HG03521 (cell line): ENCODE data around the gene TREML4.

Source experiments
- ATAC-seq: cut with Tn5 transposase; IDR thresholded peaks from one replicate; pipeline ENCODE4 v1.9.1; 2021; ENCODE audit warnings: mild to moderate bottlenecking, moderate library complexity; ENCODE audit not compliant: unreplicated experiment

TREML4 gene

DNA sequence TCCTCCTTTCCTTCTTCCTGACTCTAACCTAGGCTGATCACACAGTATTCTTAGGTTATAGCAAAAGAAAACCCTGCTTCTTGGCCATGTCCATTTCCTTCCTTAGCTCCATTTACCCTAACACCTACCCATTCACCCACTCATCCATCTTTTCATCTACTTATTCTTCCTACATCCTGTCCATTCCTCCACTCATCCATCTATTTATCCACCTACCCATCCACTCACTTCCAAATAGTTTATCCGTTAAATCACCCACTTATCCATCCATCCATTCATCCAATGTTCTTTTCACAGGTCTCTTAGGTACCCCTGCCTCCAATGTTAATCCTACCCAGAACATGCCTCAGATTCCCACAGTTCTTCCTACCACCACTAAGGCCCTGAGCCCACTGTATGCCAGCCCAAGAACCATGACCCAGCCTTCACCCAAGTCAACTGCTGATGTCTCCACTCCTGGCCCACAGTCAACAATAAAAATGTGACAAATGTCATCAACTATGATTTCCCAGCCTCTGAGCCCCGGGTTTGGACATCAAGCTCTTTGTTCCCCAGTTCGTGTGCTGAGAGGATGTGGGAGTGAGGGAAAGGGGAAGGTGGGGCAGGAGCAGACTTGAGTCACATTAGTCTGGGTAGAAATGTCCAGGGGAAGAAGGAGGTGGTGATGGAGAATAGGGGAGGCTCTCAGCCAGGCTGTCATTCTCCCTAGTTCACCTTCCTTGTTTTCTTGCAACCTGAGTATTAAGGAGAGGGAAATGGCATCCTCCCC lies 24.4 kb downstream of the TREML4 start:
- no peak for ATAC-seq

DNA sequence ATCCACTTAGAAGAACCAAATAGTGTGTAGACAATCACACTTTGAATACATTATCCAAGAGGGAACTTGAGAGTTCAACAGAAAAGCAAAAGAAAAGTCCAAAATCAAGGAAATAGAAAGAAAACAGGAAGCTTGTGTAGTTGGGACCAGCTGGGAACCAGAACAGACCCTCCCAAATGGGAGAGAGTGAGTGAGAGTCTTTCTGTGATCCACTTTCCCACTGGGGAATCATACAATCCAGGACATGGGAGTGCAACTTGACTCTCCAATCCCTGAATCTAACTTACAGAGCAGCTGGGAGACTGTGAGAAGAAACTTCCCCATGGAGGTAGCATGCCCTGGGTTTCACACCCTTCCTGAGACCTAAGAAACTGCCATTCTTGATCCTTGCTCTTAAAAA lies 27.0 kb downstream of the TREML4 start:
- no peak for ATAC-seq

DNA sequence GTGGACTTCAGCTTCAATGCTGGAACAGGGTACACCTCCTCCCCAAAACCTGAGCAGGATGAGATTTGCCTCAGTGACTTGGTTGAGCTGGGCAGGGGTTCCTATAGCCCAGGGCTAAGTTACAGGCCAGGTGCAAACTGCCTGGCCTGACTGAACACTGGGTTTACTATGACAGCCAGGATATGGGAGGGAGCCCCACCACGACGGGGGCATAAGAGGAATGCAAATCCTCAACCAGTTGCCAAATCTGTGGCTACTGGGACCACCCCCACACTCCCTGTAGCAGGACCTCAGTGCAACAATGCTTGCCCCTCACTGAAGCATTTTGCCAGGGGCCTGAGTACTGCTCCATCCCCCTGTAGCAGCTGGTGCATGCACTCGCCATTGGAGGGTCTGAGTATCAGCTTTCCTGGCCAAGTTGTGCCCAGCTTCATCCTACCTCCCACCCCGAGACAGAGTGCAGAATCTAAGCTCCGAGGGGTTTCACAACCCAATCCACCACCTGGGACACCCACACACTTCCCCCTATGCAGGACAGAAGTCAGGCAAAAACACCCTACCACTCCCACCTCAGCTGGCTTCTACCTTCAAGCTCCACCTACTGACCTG lies 27.6 kb downstream of the TREML4 start:
- peak; percentile 15 for ATAC-seq

DNA sequence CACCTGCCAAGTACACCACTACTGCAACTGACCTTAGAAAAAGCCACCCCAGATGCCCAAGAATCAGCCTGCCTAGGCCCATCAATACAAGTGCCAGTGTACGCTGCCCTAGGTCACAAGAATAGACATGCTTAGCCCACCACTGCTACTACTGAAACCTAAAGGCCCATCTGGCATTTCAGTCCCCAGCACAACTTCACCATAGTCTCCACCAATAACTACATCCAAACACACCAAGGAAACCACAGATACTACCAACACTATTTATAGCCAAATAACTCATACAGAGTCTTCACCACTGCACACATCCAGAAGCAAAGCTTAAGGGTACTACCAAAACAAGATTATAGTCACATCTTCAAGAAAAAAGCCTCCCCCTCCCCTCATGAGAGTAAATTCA lies 28.2 kb downstream of the TREML4 start:
- ATAC-seq = peak; percentile 86

DNA sequence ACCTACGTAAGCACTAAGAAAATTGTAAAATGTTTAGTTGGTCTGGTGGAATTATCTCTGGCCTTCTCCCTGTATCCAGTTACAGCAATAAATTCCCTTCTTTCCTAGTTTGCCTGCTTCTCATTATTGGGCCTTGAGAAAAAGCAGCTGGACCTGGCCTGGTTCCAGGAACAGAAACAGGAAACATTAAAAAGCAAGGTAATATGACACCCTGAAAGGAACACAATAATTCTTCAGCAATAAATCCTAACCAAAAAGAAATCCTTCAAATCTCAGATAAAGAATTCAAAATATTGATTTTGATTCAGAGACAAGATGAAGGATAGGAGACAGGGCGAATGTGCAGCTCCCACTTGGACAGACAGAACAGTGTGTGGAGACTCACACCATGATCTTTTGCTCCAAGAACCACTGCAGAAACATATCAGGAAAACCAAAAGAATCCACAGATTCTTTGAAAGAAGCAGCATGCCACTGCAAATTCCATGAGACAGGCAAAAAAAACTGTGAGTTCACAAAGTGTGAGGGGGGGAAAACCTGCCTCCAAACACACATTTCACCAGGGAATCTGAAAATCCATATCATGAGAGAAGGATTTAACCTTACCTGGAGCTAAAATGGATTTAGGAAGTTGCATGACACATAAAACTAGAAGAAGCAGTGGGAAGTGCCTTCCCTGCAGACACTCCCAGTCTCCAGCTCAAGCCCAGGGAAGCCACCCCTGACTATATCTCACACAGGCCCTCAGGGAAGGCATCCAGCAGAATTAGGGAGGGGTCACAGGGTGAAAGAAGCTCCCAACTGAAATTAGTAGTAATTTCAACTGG lies 29.4 kb downstream of the TREML4 start:
- no peak for ATAC-seq

DNA sequence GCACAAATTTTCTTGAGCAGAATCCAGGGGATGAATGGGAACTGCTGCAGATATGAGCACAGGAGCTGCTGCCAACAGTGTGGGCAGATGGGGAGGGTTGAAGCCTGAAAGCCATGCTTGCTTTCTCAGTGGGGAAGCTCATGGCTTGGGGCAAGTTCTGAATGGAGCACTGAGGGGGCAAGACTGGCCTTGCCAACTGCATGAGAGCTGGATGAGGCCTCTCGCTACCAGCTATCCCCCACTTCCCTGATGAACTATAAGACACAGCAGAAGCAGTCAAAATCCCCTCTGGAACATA lies 30.0 kb downstream of the TREML4 start:
- ATAC-seq = no peak

DNA sequence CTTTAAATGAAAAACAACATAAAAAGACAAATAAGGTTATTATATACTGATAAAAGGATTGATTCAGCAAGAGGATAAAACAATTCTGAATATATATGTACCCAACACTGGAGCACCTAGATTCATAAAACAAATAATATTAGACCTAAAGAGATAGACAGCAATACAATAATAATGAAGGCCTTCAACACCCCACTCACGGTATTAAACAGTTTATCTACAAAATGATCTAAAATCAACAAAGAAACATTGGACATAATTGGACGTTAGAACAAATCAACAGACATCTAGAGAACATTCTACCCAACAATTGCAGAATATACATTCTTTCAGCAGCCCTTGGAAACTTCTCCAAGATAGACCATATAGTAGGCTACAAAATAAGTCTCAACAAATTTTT lies 34.3 kb downstream of the TREML4 start:
- no peak for ATAC-seq

DNA sequence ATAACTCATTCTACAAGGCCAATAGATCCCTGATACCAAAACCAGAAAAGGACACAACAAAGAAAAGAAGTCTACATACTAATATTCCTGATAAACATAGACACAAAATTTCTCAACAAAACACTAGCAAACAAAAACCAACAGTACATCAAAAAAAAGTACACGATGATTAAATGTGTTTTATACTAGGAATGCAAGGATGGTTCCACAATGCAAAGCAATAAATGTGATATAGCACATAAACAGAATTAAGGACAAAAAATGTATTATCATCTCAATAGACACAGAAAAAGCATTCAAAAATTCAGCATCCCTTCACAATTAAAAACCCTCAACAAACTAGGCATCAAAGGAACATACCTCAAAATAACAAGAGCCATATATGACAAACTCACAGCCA lies 35.1 kb downstream of the TREML4 start:
- ATAC-seq = no peak

DNA sequence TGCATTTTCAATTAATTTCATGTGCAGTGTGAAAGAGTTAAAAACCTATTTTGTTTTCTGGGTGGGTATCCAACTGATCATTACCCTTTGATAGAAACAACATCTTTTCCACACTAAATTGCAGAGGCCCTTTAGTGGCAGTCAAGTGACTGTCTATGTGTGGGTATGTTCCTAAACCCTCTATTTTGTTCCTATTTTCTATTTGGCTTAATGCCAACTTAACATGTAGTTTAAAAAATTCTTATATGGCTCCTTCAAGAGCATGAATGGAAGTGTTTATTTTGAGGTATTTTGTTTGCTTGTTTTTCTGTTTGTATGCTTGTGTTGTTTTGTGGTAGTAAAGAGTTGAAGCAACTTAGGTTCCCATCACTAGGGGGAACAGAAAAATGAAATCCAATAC lies 38.4 kb downstream of the TREML4 start:
- ATAC-seq = no peak

DNA sequence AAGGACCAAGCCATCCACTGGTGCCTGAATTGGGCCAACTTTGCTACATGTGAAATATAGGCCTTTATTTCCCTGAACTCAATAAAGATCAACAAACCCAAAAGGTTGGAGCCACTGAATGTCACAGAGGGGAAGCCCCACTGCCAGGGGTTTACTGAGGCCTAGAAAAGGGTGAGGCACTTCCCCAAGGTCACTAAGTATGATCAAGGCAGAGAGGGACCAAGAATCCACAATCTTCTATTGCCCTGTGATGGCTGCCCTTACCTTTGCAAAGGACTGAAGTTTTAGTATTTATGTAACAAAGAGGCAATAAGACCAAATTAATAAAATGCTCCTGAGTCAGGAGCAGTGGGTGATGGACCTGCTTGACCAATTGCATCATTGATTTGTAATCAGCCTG lies 40.3 kb downstream of the TREML4 start:
- ATAC-seq = no peak

DNA sequence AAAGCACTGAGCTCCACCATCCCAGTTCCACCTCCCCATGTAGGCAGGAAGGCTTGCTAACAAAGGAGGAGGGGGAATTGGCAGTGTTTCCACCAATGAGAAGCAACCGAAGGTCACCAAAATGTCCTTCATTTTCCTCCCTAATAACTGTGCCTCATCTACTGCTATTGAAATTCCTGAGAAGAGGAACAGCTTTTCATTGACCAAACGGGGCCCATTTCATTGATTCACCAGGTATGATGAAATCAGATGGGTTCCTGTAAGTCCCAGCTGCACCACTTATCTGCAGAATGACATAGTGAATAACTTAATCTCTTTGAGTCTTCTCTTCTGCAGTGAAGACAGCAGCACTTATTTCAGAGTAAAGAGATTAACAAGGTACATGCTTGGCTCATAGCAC lies 41.0 kb downstream of the TREML4 start:
- no peak for ATAC-seq

DNA sequence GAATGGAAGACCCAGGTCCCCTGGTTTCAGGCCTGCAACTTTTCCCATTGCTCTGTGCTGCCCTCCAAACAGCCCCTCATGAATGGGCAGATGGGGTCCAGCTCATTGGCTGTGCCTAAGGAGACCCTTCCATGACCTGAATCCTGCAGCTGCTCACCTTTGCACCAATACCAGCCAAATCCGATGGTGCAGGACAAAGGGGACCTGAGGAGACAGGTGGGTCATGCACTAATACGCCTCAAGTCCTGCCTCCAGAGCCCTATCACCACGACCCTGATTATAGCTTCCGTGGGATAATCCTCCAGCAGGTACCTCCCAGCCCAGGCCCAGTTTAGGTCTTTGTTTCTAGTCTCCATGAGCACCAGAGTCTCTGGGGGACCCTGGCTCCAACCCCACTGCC lies 41.6 kb downstream of the TREML4 start:
- ATAC-seq = no peak

DNA sequence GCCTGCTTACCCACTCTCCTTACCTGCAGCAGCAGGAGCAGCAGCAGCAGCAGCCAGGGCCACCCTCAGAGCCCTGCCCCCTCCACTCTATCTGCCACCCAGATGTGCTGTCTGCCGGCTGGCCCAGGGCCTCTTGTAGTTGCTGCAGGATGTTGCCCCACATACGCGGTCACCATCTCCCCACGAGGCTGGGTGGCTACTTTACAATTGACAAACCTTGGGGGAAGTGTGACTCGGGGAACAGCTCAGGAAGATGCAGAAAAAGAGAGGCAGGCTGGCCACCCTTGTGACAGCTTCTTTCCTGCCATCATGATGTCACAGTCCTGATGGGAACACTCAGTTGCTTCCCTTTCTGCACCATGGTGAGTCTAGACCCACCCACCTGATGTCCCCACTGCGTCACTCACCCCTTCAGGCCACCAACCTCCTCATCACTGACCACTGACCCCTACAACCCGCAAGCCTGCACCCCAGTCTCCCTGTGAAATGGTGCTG lies 43.8 kb downstream of the TREML4 start:
- ATAC-seq = no peak

DNA sequence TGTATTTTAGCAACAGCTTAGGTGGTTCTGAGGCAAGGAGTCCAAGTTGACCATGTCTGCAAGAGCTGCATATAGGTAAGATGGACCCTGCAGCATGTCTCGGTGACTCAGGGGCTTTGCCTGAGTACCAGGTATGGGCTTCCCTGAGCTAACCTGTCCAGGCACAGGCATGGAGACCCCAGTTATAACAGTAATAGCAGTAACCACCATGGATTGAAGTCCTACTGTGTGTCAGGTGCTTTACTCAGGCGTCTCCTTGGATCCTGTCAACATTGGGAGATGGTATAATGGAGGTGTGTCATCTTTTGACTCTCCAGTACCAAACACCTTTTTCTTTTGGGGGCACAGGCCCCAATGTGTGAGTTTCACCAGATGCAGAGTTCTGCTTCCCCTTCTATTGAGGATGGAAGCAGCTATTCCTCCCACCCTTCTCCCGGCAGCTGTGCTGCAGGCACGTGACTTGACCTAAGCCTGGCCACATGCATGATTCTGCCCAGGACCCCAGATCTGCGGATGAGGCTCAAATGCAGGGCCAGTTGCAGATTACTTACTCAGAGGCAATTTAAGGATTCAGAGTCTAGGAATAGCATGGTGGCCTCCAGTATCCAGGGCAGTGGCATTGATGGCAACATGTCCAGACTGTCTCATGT lies 44.6 kb downstream of the TREML4 start:
- no peak for ATAC-seq

DNA sequence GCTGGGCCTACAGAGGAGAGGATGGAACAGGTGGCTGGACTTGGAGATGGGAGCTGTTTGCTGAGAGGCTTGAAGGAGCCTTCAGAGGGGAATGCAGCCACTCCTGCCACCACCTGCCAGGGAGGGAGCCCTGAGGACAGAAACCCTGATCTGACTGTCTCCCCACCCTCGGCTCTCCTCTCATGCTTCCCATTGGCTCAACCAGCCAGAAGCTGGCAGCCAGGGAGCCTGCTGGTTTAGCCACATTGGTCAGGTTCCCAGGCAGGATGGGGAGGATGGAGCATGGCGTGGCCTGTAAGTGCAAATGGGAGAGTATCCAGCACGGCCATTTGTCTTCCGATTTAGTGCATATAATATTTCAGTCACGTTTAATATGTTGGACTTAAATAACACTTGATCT lies 45.6 kb downstream of the TREML4 start:
- no peak for ATAC-seq

DNA sequence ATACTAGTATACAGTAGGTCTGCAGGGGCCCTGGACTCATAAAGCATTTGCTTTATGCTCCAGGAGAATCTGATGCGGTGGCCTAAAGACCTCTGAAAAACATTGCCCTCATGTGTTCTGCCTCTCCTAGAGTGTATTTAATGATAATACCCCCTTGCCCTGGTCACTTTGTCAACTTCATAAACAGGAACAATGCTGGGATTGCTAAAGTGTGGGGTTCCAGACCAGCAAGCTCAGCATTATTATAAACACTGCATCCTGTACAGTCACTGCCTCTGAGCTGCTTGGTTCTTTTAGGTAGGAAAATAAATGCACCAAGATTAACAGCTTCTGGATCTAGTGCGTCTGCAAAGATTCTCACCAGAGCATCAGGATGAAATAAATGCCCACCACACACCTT lies 46.1 kb downstream of the TREML4 start:
- ATAC-seq = no peak

DNA sequence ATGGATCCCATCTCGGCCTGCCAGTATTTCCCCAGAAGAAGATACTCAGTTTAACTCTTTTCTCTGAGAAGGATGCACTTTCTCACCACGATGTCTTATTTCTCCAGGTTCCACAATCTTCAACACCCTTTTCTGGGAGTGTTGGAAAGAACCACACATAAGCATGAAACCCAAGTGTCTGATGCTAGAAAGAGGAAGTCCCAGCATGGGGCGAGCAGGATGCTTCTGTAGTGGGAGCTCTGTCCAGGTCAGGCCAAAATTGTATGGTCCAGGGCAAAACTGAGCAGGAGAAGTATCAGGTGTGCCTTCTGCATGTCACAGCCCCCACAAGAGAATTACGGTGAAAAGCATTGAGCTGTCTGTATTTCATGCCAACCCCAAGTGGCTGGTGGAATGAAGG lies 47.3 kb downstream of the TREML4 start:
- no peak for ATAC-seq

DNA sequence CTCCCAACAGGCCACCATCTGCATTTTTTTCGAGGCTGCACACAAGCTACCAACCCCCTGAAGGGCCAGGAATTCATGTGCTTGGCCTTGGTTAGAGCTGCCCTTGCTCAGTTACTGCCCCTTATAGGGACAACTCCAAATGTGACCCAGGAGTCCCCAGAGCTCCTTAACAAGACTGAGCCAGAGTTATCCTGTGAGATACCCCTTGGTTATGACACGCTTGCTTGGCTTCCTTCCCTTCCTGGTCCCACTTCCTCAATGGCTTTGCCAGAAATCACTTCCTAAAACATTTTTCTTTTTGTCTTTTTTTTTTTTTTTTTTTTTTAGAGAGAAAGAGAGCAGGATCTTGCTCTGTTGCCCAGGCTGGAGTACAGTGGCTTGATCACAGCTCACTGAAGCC lies 49.5 kb downstream of the TREML4 start:
- ATAC-seq = no peak

DNA sequence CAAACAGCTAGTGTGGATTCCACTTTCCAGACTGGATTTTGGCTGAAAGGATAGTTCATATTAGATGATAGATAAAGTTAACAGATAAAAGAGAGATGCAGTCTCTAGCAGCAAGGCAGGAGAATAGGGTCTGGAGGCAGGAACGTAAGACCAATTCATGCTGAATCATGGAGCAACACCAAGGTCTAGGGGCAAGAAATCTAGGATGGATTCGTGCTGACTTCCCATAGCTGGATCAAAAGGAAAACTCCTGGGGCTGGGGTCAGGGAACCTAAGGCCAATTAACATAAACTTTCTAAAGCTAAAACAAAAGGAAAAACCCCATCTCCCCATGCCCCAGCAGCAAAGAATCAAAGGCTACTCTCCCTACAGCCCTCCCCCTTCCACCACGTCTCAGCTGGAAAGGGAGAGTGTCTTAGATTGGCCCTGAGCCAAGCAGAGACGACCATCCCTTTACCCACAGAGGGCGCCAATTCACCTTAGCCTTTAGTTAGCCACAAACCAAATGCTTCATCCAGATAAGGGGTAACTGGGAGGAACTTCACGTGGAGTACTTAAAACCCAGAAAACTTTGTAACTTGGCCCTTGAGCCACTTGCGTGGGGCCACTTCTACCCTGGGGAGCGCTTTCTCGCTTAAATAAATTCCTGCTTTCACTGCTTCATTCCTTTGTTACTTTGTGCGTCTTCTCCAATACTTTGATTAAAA lies 50.7 kb downstream of the TREML4 start:
- no peak for ATAC-seq

DNA sequence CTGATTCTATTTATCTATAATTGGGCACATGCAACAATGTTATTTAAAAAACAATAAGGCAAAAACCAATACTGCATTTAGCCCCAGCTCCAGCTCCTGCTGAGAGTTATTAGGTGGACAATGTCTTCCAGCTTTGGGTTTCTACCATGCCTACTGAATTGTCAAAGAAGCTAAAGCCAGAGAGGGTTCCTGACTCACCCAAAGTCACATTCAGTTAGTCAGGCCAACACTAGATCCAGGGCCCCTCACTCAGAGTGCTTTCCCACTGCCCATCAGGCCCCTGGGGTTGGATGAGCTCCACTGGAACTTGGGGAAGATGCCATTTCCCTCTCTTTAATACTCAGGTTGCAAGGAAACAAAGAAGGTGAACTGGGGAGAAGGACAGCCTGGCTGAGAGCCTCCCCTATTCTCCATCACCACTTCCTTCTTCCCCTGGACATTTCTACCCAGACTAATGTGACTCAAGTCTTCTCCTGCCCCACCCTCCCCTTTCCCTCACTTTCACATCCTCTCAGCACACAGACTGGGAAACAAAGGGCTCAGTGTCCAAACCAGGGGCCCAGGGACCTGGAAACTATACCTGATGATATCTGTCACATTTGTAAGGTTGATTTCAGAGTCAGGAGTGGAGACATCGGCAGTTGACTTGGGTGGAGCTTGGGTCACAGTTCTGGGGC lies 52.4 kb downstream of the TREML4 start:
- ATAC-seq = no peak
